GM12865 (cell line): ENCODE measurements around the gene STX1A.

Source experiments
- DNase-seq: peaks from one replicate; pipeline ENCODE4 v3.0.0; 2010; ENCODE audit warnings: low read depth
- H3K4me3 ChIP-seq: 2 replicates; pipeline ENCODE4 v1.5.1; 2011; ENCODE audit warnings: mild to moderate bottlenecking, low read depth, low read length, control low read depth
- TF ChIP-seq, protein P1 (sequence below): IDR thresholded peaks from 2 replicates; pipeline ENCODE4 v1.5.1; 2011; ENCODE audit warnings: low read length, control low read depth, low read depth, inconsistent platforms; ENCODE audit not compliant: insufficient read depth; ENCODE audit errors: missing control alignments

STX1A gene

DNA sequence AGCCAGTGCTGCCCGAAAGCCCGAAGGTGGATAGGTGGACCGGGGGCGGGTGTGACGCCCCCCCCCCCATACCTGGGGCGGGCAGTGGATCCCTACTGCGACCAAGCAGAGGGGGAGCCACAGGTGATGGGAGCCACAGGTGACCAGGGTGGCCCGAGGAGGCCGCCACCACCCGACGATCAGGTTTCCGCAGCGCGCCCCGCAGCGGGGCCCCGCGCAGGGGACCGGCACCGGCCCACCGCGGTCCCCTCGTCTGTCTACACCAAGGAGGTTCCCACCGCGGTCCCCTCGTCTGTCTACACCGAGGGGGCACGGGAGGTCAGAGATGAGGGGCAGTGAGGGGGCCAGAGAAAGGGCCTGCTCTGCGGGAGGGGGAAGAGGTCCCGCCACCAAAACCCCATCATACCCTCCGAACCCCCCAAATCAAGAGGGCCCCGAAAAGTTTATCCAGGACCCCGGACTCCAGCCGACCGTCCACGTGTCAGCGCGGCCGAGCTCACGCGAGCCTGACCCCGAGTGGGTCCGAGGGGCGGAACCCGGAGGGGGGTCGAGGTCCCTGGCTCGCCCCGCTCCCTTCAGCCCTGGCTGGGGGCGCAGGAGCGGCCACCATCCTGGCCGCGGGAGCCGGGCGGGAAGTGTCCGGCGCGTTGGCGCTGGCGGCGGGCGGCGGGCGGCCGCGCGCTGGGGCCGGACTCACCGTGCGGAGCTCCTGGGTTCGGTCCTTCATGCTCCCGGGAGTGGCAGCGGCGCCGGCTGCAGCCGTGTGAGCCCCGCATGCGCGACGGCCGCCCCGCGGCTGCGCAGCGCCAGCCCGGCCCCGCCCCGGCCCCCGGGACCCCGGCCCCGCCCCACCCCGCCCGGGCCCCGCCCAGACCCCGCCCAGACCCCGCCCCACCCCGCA is at the start of gene STX1A:
Gene STX1A, minus strand, starts transcription at position 765 of the 901 bp plus-strand sequence. Its CDS starts 38 bp downstream, at position 727.
- peak; percentile 80 for DNase-seq
- TF ChIP-seq, protein P1, sequence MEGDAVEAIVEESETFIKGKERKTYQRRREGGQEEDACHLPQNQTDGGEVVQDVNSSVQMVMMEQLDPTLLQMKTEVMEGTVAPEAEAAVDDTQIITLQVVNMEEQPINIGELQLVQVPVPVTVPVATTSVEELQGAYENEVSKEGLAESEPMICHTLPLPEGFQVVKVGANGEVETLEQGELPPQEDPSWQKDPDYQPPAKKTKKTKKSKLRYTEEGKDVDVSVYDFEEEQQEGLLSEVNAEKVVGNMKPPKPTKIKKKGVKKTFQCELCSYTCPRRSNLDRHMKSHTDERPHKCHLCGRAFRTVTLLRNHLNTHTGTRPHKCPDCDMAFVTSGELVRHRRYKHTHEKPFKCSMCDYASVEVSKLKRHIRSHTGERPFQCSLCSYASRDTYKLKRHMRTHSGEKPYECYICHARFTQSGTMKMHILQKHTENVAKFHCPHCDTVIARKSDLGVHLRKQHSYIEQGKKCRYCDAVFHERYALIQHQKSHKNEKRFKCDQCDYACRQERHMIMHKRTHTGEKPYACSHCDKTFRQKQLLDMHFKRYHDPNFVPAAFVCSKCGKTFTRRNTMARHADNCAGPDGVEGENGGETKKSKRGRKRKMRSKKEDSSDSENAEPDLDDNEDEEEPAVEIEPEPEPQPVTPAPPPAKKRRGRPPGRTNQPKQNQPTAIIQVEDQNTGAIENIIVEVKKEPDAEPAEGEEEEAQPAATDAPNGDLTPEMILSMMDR: no peak
- peak within 1 kb of the TSS; percentile 75 for H3K4me3 ChIP-seq

DNA sequence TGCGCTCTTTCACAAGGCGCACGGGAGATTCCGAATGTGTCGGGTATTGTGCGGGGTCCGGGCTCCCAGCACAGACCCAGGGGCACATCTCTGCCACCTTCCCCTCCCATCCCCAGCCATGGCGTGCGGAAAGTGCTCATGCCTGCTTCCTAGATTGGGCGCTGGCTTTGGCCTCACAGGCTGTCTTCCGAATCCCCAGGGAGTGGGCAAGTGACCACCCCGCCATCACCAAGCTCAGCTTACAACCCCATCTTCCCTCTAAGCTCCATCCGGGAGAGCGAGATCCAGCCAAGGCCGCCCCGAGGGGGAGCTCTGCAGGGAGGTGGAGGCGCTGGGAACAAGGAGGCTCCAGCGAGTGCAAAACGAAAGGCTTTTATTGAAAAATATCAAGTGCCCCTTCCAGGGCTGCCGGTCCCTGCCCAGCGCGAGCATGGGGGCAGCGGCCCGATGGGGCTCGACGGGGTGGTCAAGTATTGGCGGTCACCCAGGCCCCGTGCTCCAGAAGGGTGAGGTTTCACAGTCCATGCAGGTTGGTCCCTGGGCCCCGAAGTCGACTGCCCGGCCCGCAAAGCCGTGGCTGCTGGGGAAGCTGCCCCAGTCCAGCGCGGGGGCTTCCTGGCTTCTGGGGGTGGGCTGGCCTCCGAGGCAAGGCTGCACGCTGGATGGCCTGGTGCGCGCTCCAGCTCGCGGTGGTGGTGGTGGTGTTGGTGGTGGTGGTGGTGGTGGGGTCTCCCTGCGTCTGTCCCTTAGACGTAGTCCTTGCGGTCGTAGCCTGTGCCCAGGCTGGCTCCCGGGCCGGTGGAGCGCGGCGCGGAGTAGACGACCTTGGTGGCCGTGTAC is 49.4 kb upstream of the STX1A start:
- H3K4me3 ChIP-seq: no peak overlapping the region
- DNase-seq: no peak
- TF ChIP-seq, protein P1: no peak

DNA sequence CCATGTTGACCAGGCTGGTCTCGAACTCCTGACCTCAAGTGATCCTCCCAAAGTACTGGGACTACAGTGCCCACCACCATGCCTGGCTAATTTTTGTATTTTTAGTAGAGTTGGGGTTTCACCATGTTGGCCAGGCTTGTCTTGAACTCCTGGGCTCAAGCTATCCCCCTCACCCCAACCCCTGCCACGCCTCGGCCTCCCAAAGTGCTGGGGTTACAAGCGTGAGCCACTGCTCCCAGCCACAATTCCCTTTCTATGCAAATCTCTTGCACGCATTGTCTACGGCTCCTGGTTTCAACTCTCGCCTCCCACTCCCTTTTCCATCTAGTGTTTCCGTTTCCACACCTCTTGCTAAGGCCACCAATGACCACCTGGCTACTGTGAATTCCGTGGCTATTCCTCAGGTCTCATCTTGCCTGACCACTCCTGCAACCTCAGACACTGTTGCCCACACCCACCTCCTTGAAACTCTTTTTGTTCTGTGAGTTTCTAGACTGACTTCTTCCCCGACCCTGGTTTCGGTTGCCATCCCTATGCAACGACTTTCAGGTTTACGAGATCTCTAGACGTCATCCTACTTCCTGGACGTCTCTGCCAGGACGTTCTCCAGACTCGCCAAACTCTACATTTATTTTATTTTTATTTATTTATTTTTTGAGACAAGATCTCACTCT is 47.2 kb upstream of the STX1A start:
- H3K4me3 ChIP-seq: no peak overlapping the region
- DNase-seq: peak; percentile 28
- TF ChIP-seq, protein P1: no peak

DNA sequence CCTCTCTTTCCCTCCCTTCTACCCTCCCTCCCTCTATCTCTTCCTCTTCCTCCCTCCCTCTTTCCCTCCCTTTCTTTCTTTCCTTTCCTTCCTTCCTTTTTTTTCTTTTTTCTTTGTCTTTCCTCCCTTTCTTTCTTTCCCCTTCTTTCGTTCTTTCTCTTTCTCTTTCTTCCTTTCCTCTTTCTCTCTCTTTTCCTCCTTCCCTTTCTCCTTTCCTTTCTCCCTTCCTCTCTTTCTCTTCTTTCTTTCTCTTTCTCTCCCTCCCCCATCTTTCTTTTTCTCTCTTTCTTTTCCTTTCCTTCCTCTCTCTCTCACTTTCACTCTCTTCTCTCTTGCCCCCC is 43.2 kb upstream of the STX1A start:
- no peak overlapping the region for H3K4me3 ChIP-seq
- TF ChIP-seq, protein P1: no peak
- no peak for DNase-seq

DNA sequence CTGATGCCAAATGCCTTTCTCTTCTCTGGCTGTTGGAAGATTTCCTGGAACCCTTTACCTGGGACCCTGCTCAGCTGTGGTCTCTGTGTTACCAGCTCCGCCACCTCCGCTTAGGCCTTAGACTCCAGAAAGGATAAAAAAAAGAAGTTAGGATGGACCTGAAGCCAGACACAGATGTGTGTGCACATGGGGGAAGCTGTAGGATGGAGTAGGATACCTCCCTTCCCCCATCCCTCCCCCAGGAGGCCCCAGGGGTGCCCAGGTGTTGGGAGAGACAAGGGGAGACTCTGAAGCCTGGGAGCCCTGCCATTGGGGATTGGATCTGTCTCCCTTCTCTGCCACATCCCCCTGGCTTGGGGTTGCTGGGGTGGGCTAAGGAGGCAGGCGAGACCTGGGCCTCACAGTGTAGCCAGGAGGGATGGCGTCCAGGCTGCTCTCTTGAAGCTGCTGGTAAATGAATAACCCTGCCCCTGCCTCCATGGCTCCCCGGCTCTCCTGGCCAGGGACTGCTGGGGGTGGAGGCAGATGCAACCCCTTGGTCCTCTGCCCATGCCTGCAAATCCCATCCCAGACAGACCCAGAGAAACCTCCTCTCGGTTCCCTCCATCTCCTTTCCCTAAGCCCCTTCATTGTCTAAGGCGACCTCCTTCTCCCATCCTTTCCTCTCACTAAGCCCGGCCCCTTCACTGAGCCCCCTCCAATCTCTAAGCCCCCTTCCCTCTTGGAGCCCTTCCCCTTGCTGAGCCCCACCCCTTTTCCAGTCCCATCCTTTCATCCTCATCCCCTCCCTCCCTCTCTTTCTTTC is 42.6 kb upstream of the STX1A start:
- no peak overlapping the region for H3K4me3 ChIP-seq
- TF ChIP-seq, protein P1: no peak
- DNase-seq: no peak

DNA sequence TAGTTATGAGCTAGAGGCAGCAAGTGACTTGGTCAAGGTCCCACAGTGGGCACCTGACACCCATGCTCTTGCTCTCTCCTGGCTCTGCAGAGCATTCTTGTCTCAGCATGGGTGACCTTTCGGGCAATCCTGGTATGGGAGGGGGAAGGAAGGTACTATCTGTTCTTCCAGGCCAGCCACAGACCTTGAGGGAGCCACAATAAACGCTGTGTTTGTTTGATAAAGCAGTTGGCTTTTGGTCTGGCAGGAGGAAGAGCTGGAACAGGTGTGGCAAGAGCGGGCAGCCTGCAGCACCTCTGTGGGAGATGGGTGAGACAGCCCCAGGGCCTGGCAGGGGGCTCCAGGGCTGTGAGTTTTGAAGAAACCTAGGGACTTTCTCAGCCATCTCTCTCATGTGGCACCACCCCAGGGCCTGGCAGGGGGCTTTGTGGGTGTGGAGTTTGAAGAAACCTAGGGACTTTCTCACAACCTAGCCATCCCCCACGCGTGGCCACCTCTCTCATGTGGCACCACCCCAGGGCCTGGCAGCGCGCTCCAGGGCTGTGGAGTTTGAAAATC is 39.2 kb upstream of the STX1A start:
- TF ChIP-seq, protein P1: no peak
- no peak for DNase-seq
- H3K4me3 ChIP-seq: no peak overlapping the region
